Right atrium auricular region (tissue), 2 donors: ENCODE measurements around the gene ACVR1B. TPM values are rescaled to one million over a fixed set of nuclear protein-coding genes. Genes with fewer than 3 reads are reported as not detected.
A peak's percentile ranks its signal among the peaks of the same experiment; 100 is the strongest.

Source experiments
- DNase-seq: peaks from one replicate; pipeline ENCODE4 v3.0.0-alpha.2; 2019; ENCODE audit warnings: low spot score
- H3K27ac ChIP-seq, 2 donors: fragments of 200-600 bp; sonication (generic); 1 replicate in 1 of 2; 2 replicates in 1 of 2; pipeline ENCODE4 v1.5.1; 2016 to 2019
- H3K27me3 ChIP-seq, 2 donors: fragments of 200-600 bp; sonication (generic); one replicate each; pipeline versions ENCODE4 v1.5.1 to v1.6.0; 2017 to 2019
- H3K36me3 ChIP-seq: fragments of 200-600 bp; sonication (generic); one replicate; pipeline ENCODE4 v1.5.1; 2016
- H3K4me1 ChIP-seq, 2 donors: fragments of 200-600 bp; sonication (generic); one replicate each; pipeline versions ENCODE4 v1.5.1 to v1.6.0; 2017 to 2019
- H3K4me3 ChIP-seq, 2 donors: fragments of 200-600 bp; sonication (generic); 1 replicate in 1 of 2; 2 replicates in 1 of 2; pipeline ENCODE4 v1.5.1; 2017 to 2019; ENCODE audit warnings: mild to moderate bottlenecking in 1 of 2, moderate library complexity in 1 of 2
- H3K9me3 ChIP-seq, 2 donors: fragments of 200-600 bp; sonication (generic); one replicate each; pipeline ENCODE4 v1.5.1; 2019
- total RNA-seq, 2 donors: library from RNA; depleted of rRNA; stranded (reverse); fragments of >200 nt; gene quantifications; one replicate each; pipeline ENCODE4 v1.1.0, GENCODE V29; 2016
- TF ChIP-seq, protein P1 (sequence below), 2 donors: fragments of 200-600 bp; sonication (generic); IDR thresholded peaks; one replicate each; pipeline ENCODE4 v1.5.1; 2019; ENCODE audit warnings: antibody characterized with exemption in 2 of 2

ACVR1B gene
- total RNA-seq, 2 donors from 2014 or later, result 8.2 to 12.5 TPM

DNA sequence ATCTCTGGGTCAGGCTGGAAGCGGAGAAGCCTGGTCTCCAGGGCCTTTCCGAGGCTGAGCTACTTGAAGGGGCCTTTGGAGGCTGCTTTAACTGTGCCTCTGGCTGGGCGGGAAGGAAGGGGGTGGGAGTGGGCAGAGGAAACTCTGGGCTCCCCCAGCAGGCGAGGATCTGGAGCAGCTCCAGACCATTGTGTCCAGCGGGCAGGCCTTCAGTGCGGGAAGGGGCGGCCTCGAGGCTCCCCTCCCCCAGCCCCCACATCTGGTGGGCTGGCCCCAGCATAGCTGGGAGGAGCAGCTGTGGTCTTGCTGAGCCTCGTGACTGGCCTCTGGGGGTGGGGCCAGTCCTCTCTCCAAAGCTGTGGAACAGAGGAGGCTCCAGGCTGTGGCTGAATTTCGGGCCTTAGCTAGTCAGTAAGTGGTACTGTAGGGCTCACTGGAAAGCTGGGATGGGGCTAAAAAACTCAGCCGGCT lies 58.7 kb downstream of the ACVR1B start:
- peak overlapping the region; percentile 16 to 82 for H3K4me3 ChIP-seq
- peaks cover 0 to 5% of the 10 kb centered on the region in 2 donors for H3K27me3 ChIP-seq
- peak; percentile 85 for DNase-seq
- TF ChIP-seq, protein P1, sequence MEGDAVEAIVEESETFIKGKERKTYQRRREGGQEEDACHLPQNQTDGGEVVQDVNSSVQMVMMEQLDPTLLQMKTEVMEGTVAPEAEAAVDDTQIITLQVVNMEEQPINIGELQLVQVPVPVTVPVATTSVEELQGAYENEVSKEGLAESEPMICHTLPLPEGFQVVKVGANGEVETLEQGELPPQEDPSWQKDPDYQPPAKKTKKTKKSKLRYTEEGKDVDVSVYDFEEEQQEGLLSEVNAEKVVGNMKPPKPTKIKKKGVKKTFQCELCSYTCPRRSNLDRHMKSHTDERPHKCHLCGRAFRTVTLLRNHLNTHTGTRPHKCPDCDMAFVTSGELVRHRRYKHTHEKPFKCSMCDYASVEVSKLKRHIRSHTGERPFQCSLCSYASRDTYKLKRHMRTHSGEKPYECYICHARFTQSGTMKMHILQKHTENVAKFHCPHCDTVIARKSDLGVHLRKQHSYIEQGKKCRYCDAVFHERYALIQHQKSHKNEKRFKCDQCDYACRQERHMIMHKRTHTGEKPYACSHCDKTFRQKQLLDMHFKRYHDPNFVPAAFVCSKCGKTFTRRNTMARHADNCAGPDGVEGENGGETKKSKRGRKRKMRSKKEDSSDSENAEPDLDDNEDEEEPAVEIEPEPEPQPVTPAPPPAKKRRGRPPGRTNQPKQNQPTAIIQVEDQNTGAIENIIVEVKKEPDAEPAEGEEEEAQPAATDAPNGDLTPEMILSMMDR (IDR thresholded peaks at IDR 0.05), result no peak
- H3K27ac ChIP-seq, result peak overlapping the region; percentile 90 to 92
- H3K36me3 ChIP-seq, result peaks cover 25% of the 10 kb centered on the region
- peaks cover 0 to 38% of the 10 kb centered on the region in 2 donors for H3K4me1 ChIP-seq
- no peaks in the 10 kb centered on the region for H3K9me3 ChIP-seq

DNA sequence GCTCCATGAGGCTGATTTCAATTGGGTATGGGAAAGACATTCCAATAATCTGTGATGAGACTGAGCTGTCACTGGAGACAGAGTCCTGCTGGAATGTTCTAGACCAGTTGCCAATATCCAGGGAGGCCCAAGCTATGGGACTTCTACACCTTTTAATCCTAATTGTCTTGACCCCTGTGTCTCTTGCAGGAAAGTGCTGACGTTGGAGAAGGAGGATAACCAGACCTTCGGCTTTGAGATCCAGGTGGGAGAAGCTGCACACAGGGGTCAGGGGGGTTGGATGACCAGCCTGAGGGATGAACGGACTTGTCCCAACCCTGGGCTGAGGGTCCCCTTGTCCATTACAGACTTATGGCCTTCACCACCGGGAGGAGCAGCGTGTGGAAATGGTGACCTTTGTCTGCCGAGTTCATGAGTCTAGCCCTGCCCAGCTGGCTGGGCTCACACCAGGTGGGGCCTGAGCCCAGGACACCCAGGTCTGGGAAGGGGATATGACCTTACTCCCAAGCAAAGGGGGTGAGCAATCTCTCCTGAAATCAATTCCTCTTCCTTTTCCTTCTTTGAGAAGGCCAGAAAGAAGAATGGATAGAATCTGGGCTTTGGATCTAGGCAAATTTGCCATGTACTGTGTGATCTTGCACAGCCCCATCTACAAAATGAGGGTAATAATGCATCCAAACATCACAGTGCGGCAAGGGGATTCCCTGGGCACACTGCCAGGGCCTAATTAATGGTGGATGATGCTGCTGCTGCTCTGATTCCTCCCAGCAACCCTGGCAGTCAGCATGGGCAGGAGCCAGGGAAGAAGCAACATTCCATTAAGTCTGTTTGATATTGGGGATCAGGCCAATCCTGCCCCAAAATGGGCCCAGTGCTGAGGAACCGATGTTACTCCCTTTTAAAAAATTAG lies 59.4 kb downstream of the ACVR1B start:
- peak overlapping the region; percentile 90 to 92 for H3K27ac ChIP-seq
- H3K36me3 ChIP-seq, result peaks cover 25% of the 10 kb centered on the region
- no peaks in the 10 kb centered on the region for H3K9me3 ChIP-seq
- peak overlapping the region in 1 of 2 donors; percentile 82 for H3K4me3 ChIP-seq
- H3K4me1 ChIP-seq, result peaks cover 0 to 36% of the 10 kb centered on the region in 2 donors
- no peak for DNase-seq
- TF ChIP-seq, protein P1 (IDR thresholded peaks at IDR 0.05), result no peak
- peaks cover 0 to 5% of the 10 kb centered on the region in 2 donors for H3K27me3 ChIP-seq

DNA sequence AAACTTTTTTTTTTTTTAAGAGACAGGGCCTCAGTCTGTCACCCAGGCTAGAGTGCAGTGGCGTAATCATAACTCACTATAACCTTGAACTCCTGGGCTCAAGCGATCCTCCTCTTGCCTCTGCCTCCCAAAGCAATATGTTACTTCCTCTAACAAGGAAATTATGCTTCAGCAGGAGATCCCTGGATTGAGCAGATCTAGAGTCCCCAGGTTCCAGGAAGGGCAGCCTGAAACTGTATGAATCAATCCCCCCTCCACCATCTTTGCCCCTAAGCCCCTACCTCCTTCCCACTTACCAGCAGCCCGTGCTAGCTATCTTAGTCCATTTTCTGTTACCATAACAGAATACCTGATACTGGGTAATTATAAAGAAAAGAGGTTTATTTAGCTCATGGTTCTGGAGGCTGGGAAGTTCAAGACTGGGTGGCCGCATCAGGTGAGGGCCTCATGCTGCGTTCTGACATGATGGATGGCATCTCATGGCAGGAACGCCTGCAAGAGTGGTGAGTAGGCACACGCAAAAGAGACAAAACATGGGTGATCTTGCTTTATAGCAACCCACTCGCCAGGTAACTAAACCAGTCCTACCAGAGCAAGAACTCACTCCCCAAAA lies 60.2 kb downstream of the ACVR1B start:
- Histone ChIP-seq H3K36me3 (peaks cover 25% of the 10 kb centered on the region), H3K27me3 (peaks cover 0 to 5% of the 10 kb centered on the region in 2 donors), H3K4me3 (no peak overlapping the region), H3K9me3 (no peaks in the 10 kb centered on the region), H3K27ac (no peak overlapping the region), H3K4me1 (peaks cover 0 to 29% of the 10 kb centered on the region in 2 donors)
- TF ChIP-seq, protein P1 (IDR thresholded peaks at IDR 0.05), result no peak
- DNase-seq, result no peak

DNA sequence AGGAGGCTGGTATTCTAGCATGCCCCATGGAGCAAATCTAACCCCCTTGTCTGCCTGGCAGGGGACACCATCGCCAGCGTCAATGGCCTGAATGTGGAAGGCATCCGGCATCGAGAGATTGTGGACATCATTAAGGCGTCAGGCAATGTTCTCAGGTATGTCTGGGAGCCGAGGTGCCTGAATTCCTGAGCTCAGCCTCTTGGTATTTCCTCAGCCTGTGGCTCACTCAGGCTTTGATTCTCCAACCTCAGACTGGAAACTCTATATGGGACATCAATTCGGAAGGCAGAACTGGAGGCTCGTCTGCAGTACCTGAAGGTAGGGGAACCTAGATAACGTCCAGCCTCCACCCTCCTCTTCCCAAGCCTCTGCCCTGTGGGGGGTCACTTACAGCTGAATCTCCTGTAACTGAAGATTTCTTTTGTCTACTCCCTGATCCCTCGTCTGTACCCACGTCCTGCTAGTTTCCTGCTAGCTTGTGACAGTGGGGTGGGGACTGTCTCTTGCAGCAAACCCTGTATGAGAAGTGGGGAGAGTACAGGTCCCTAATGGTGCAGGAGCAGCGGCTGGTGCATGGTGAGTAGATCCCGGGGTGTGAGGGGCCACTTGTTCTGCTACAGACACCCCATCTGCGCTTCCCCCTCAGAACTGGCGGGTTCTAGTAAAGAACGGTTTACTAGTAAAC lies 62.3 kb downstream of the ACVR1B start:
- Histone ChIP-seq H3K27me3 (no peaks in the 10 kb centered on the region), H3K9me3 (no peaks in the 10 kb centered on the region), H3K4me3 (no peak overlapping the region), H3K4me1 (peaks cover 0 to 29% of the 10 kb centered on the region in 2 donors), H3K27ac (no peak overlapping the region), H3K36me3 (peaks cover 25% of the 10 kb centered on the region)
- TF ChIP-seq, protein P1 (IDR thresholded peaks at IDR 0.05), result no peak
- no peak for DNase-seq

DNA sequence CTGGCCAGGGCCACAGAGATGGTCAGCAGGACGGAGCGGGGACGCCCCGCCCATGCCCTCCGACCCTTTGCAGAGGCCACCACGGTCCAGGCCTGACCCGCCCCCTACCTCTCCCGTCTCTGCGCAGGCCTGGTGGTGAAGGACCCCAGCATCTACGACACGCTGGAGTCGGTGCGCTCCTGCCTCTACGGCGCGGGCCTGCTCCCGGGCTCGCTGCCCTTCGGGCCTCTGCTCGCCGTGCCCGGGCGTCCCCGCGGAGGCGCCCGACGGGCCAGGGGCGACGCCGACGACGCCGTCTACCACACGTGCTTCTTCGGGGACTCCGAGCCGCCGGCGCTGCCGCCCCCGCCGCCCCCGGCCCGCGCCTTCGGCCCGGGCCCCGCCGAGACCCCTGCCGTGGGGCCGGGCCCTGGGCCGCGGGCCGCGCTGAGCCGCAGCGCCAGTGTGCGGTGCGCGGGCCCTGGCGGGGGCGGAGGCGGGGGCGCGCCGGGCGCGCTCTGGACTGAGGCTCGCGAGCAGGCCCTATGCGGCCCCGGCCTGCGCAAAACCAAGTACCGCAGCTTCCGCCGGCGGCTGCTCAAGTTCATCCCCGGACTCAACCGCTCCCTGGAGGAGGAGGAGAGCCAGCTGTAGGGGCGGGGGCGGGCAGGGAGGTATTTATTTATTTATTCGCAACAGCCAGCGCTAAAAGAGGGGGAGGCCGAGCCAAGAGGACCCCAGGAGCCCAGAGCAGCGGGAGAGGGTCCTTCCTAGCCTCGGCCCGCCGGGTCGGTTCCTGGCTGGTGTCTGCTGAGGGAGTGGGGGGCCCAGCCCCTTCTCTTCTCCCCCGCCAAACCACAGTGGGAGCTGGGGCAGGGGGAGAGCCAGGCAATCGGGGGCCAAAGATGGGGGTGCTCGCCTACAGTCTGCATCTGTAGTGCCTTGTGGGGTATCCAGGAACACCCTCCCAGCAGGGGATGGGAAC lies 63.4 kb downstream of the ACVR1B start:
- Histone ChIP-seq H3K27me3 (no peaks in the 10 kb centered on the region), H3K9me3 (no peaks in the 10 kb centered on the region), H3K27ac (no peak overlapping the region), H3K36me3 (peaks cover 25% of the 10 kb centered on the region), H3K4me3 (no peak overlapping the region), H3K4me1 (peaks cover 0 to 18% of the 10 kb centered on the region in 2 donors)
- DNase-seq, result no peak
- TF ChIP-seq, protein P1 (IDR thresholded peaks at IDR 0.05), result no peak
